NCI-H524 (cell line): Measurements from ENCODE around the gene RGS6.

Experiments
- DNase-seq, 2 experiments: peaks; one replicate each; lab custom pipeline; 2025; lab: John Stamatoyannopoulos, UW

Gene RGS6

DNA sequence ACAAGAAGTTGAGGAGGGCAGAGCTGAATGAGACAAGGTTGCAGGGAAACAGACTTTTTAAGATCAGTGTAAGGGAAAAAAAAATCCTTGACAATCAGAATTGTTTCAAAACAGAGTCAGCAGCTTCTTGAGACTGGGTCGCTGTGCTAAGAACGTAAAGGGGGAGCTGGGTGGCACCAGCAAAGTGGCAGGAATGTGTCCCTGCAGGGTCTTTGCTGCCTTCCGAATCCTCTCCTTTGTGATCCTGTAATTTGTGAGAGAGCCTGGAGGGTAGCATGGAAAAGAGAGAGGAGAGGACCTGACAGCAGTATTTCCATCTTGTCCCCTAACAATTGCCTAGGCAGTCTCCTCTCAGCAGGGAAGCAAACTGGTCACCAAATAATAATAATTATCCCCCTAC, 472.8 kb downstream of the RGS6 start:
- no peak for DNase-seq

GRCh38 chr14:72408020-72408419, 475.8 kb downstream of the RGS6 start:
- no peak for DNase-seq

DNA sequence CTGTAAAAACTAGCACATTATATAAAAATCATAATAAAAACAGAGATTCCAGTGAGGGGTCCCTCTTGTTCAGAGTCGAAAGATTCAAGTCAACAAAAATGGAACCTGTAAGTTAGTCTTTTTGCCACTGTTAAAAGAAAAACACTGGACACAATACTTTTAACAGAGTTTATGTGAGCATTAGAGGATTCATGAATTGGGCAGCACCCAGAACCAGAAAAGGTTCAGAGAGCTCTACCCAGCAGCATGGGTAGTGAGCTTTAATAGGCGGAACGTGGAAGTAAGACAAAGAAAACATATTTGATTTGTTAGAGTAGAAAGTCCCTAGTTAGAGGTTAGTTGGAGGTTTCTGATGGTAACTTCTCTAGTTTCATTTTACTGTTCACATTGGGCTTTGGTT, 476.8 kb downstream of the RGS6 start:
- DNase-seq = no peak

DNA sequence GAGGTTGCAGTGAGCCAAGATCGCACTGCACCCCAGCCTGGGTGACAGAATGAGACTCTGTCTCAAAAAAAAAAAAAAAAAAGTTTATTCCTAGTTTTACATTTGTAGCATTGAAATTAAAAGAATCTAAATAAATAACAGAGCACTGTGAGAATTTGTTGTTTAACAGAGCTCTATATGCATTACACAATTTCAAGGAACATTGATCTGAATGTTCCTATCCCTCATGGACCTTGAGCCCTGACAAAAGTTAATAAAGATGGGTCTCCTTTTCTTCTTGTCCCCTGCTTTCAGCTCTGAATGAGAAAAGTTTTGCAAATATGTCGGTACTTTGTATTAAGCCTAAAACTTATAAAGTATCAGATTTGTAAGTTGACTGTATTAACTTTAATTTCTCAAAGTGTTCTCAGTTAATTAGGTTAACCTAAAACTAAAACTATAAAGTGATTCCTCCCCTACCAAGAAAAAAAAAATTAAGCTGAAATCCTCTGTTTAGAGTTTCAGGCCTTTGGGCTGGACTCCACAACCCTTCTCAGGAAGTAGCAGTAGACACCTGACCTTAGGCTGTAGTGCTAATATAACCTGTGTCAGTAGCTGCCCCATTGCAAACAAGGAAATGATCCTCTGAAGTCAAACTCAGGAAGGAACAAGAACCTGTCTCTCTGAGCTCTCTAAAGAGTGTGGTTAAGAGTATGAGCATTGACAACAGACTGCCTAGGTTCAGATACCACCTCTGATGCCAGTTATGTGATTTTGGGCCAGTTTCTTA, 484.0 kb downstream of the RGS6 start:
- no peak for DNase-seq

DNA sequence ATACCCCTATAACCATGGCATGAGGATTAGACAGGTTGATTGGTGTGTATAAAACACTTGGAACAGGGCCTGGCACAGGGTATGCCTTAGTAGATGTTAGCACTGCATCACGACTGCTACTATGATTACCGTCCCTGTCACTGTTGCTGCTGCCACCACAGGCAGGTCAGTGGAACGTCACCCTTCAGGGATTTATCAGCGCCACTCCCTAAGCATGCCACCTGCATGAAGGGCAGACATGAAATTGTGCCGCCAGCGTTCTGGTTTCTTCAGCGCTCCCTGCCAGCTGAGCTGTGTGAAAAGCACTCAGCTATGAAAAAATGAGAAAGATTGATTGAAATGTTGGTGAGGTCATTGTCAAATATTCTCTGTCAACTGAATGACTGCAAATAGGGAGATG, 484.7 kb downstream of the RGS6 start:
- peak; percentile 37 to 83 for DNase-seq

DNA sequence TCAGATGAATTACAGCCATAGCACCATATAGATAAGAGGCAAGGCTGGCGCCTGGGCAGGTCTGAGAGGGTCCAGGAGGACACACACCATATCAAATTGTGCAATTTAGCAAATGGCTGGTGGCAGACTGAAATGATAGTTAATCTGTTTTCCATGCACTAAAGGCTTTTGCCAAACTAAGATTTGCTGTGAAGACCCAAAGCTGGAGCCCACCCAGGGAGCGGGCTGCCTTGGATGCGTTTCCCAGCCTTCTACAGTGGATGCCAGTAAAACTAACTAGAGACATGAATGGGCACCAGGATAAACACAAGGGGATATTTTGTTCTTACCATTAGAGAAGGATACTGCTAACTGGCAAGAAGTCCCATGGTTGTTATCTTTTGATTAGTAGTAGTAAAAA, 486.6 kb downstream of the RGS6 start:
- DNase-seq = no peak

GRCh38 chr14:72419226-72419775, 487.1 kb downstream of the RGS6 start:
- DNase-seq = no peak

- peak; percentile 82 to 88 for DNase-seq
Observed at GRCh38 chr14:72420749-72421474, 488.7 kb downstream of the RGS6 start.

DNA sequence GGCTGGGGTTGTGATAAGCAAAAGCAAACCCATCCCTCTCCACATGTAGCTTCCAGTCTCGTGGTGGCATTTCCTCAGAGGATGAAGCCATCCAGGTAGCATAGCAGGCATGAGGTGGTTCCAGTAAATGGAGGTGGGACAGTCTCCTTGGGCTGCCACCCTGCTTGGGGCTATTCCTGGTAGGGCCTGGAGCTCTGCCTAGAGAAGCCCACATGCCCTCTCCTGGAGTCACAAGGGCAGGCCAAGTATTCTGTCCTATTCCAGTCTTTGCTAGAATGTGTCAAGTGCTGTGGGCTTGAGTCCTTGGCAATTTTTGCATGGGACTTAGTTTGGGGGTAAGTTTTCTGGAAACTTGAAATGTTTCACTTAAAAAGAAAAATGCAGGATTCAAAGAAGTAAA, 491.7 kb downstream of the RGS6 start:
- DNase-seq = no peak

- DNase-seq = no peak
Observed at GRCh38 chr14:72430457-72430856, 498.2 kb downstream of the RGS6 start.

GRCh38 chr14:72432748-72433147, 500.5 kb downstream of the RGS6 start:
- DNase-seq = no peak

- DNase-seq = no peak
Observed at GRCh38 chr14:72433511-72433910, 501.3 kb downstream of the RGS6 start.

DNA sequence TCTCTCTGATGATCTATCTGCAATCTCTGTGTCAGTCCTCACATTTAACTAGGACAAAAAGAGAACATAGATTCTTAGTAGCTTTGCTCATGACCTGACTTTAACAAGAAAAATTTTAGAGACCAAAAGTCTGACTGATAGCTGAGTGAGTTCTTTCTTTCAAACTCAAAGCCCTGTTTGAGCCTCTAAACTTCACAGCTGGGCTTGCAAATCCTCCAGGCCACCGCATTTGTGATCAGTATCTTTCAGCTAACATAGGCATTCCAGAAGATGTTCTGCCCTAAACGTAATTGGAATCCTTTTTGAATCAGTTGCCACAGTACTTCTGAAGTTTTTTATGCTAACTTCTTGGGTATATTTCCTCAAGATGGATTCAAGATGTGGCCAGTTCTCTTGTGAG, 502.6 kb downstream of the RGS6 start:
- no peak for DNase-seq

GRCh38 chr14:72439707-72440106, 507.5 kb downstream of the RGS6 start:
- no peak for DNase-seq

GRCh38 chr14:72443256-72443655, 511.0 kb downstream of the RGS6 start:
- peak; percentile 57 to 63 for DNase-seq

- peak; percentile 82 to 93 for DNase-seq
Observed at GRCh38 chr14:72443991-72444441, 511.8 kb downstream of the RGS6 start.

DNA sequence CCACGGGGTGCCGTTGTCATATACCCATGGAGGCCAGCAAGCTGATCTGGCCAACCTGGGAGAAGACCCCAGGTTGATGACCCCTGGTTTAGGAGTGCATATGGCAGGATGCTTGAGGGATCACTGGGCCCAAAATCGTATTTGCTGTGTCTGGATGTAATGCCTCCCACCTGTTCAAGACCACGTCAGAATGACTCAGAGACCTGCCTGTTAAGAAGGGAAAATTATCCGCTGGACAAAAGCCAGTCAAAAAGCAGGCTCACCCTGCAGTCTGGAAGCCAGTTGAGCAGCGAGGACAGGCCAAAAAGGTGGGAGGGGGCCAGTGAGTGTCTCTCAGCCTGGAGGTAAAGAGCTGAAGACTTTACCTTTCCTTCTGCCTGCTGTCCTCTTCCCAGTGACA, 512.5 kb downstream of the RGS6 start:
- peak; percentile 26 to 69 for DNase-seq

DNA sequence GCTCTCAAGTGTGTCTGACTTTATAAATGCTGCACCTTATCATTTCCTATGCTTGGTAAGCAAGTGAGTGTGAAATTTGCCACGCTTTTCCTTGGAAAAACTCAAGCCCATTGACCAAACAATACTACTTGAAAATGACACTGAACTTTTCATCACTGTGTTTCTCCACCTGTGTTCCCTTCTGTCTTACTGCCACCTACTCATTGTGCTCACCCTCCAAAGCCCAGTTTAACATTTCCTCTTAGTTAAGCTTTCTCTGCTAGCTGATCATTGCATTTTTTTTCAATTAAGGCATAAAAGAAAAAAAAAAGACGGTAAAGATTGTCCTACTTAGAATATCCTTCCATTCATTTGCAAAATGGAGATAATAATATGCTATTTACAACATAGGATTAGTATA, 516.0 kb downstream of the RGS6 start:
- no peak for DNase-seq

GRCh38 chr14:72450473-72451044, 518.3 kb downstream of the RGS6 start:
- no peak for DNase-seq

GRCh38 chr14:72451054-72451972, 519.1 kb downstream of the RGS6 start:
- DNase-seq = no peak

GRCh38 chr14:72452774-72453173, 520.5 kb downstream of the RGS6 start:
- DNase-seq = peak in 1 of 2 experiments; percentile 54
